Body of pancreas (tissue), 4 donors: Measurements from ENCODE around the gene SMIM24. TPM values are rescaled to one million over a fixed set of nuclear protein-coding genes. Genes with fewer than 3 reads are reported as not detected.

ENCODE experiments used
- ATAC-seq: fragments of 150-250 bp; one replicate; pipeline ENCODE4 v1.9.1; 2016
- DNase-seq, 4 donors: peaks; one replicate each; pipeline ENCODE4 v3.0.0-alpha.2; 2019
- H3K27ac ChIP-seq, 4 donors: fragments of 200-600 bp; sonication (generic); 1 replicate in 3 of 4; 2 replicates in 1 of 4; pipeline versions ENCODE4 v1.5.1 to v1.6.1; 2016 to 2019; ENCODE audit warnings: mild to moderate bottlenecking in 1 of 4, mixed read lengths in 1 of 4, moderate library complexity in 1 of 4
- H3K27me3 ChIP-seq, 2 donors: fragments of 200-600 bp; sonication (generic); one replicate each; pipeline ENCODE4 v1.6.0; 2016; ENCODE audit warnings: mild to moderate bottlenecking in 1 of 2
- H3K36me3 ChIP-seq, 2 donors: fragments of 200-600 bp; sonication (generic); replicated peaks in 1 of 2; 2 replicates each; pipeline ENCODE4 v1.5.1; 2016; ENCODE audit warnings: low read depth in 2 of 2; ENCODE audit not compliant: insufficient read depth in 1 of 2
- H3K4me1 ChIP-seq: fragments of 200-600 bp; sonication (generic); one replicate; pipeline ENCODE4 v1.6.0; 2016
- H3K4me3 ChIP-seq, 2 donors: fragments of 200-600 bp; sonication (generic); 1 replicate in 1 of 2; 2 replicates in 1 of 2; pipeline ENCODE4 v1.5.1; 2016 to 2019
- H3K9me3 ChIP-seq, 3 donors: fragments of 200-600 bp; sonication (generic); 1 replicate in 2 of 3; 2 replicates in 1 of 3; pipeline ENCODE4 v1.5.1; 2016
- POLR2A ChIP-seq, 3 donors: fragments of 450-650 bp; IDR thresholded peaks; one replicate each; pipeline ENCODE4 v1.6.1; 2016; ENCODE audit warnings: antibody characterized with exemption in 3 of 3, mild to moderate bottlenecking in 2 of 3
- WGBS, 2 donors: methylation state at CpG; one replicate each; pipeline ENCODE4 v1.1.5; 2017; 5-methylcytosine and 5-hydroxymethylcytosine counted together
- intact Hi-C: fragments of 100-400 bp; cut with DNase I; formaldehyde crosslinking; loops from one replicate; pipeline ENCODE4 v1.15.1; 2023
- total RNA-seq, 2 donors: library from RNA; depleted of rRNA; stranded (reverse); fragments of >200 nt; gene quantifications; one replicate each; pipeline ENCODE4 v1.1.0, GENCODE V29; 2016
- TF ChIP-seq, protein P1 (sequence below), 7 experiments: fragments of 450-650 bp in 4 of 7; fragments of 200-600 bp in 3 of 7; sonication (generic) in 3 of 7; IDR thresholded peaks; one replicate each; pipeline ENCODE4 v1.5.1; 2016 to 2019; ENCODE audit warnings: antibody characterized with exemption in 7 of 7

SMIM24 gene
- total RNA-seq, 2 donors from 2014 or later = 7.6 to 11.4 TPM

DNA sequence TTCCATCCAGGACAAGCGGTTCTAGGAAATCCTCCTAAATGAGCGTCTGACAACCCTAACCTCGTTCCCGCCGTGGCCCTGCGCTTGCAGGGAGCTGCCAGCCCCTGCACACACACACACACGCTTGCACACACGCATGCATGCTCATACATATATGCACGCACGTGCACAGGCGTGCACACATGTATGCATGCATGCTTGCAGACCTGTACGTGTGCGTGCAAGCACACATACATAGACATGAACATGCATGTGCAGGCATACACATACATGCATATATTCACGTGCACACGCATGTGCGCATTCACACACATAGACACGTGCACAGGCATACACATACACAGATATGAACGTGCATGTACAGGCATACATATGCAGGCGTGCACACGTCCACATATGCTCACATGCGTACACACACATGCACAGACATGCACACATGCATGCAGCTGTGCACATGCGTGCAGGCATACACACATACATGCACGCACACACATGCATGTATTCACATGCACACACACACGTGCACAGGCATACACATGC, 35.6 kb downstream of the SMIM24 start:
- Histone ChIP-seq H3K27ac (no peak overlapping the region), H3K9me3 (no peaks in the 10 kb centered on the region), H3K27me3 (no peaks in the 10 kb centered on the region), H3K4me3 (no peak overlapping the region), H3K36me3 (peaks cover 7 to 12% of the 10 kb centered on the region in 2 donors), H3K4me1 (no peaks in the 10 kb centered on the region)
- DNase-seq = no peak
- 85 to 89% methylated on average over 15 to 24 of the region's 24 CpGs for WGBS, 2 donors
- intact Hi-C loops = no loop called here
- TF ChIP-seq, protein P1, sequence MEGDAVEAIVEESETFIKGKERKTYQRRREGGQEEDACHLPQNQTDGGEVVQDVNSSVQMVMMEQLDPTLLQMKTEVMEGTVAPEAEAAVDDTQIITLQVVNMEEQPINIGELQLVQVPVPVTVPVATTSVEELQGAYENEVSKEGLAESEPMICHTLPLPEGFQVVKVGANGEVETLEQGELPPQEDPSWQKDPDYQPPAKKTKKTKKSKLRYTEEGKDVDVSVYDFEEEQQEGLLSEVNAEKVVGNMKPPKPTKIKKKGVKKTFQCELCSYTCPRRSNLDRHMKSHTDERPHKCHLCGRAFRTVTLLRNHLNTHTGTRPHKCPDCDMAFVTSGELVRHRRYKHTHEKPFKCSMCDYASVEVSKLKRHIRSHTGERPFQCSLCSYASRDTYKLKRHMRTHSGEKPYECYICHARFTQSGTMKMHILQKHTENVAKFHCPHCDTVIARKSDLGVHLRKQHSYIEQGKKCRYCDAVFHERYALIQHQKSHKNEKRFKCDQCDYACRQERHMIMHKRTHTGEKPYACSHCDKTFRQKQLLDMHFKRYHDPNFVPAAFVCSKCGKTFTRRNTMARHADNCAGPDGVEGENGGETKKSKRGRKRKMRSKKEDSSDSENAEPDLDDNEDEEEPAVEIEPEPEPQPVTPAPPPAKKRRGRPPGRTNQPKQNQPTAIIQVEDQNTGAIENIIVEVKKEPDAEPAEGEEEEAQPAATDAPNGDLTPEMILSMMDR (IDR thresholded peaks at IDR 0.05) = no peak
- TF ChIP-seq POLR2A (IDR thresholded peaks at IDR 0.05) = no peak
- ATAC-seq = no peak

DNA sequence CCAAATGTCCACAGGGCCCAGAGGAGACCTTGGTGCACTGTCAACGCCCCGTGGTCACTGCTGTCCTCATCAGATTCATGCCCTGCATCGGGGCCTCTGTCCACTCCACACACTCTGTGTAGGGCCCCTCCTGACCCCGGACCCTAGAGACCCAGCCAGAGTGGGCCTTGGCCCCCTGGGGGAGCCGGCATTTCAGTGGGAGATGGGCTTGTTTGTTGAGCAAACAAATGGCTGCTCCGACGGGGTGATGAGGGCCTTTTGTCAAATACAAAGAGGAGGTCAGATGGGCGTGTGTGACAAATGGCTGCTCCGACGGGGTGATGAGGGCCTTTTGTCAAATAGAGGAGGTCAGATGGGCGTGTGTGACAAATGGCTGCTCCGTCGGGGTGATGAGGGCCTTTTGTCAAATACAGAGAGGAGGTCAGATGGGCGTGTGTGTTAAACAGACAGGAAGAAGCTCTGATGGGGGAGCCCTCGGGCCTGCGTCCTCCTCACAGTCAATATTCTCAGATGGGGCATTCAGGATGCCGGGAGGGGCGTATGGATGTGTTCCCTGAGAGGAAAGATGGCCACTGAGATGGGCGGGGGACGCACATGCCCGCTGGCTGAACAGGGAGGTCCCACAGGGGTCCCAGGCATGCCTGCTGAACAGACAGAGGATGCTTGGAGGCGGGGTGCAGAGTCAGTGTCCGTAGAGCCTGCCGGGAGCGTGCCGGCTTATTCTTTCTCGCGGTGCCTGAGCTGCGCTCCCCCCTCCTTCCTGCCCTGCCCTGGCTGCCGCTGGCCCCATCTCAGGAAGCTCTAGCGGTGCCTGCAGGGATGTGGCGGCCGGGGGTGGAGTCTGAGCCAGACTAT, 36.3 kb downstream of the SMIM24 start:
- peak; percentile 24 for ATAC-seq

DNA sequence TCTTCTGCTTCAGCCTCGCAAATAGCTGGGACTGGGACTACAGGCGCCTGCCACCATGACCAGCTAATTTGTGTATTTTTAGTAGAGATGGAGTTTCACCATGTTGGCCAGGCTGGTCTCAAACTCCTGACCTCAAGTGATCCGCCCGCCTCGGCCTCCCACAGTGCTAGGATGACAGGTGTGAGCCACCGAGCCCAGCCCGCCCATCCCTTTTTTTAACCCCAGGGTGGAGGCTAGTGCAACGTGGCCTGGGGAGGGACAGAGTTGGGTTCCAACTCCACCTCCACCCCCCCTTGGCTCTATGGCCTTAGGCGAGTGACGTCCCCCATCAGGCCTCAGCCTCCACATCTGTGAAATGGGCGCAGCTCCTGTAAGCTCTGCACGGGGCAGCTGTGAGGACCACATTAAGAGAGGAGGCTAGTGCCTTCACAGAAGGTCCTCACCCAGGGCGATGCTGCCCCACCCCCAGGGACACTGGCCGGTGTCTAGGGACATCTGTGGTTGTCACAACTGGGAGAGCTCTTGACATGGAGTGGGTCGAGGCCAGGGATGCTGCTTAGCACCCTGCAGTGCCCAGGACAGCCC, 37.7 kb downstream of the SMIM24 start:
- Histone ChIP-seq H3K4me1 (no peaks in the 10 kb centered on the region), H3K27ac (no peak overlapping the region), H3K36me3 (peaks cover 7 to 14% of the 10 kb centered on the region in 2 donors), H3K4me3 (no peak overlapping the region), H3K27me3 (no peaks in the 10 kb centered on the region), H3K9me3 (no peaks in the 10 kb centered on the region)
- WGBS, 2 donors = 93 to 94% methylated on average over 9 to 15 of the region's 15 CpGs
- intact Hi-C loops = no loop called here
- ATAC-seq = no peak
- no peak for DNase-seq
- TF ChIP-seq, protein P1 (IDR thresholded peaks at IDR 0.05) = no peak
- TF ChIP-seq POLR2A (IDR thresholded peaks at IDR 0.05) = no peak

More for the DNA sequence above, 36.3 kb downstream of the SMIM24 start:
- Histone ChIP-seq H3K4me1 (no peaks in the 10 kb centered on the region), H3K36me3 (peaks cover 7 to 12% of the 10 kb centered on the region in 2 donors), H3K4me3 (no peak overlapping the region), H3K27me3 (no peaks in the 10 kb centered on the region), H3K9me3 (no peaks in the 10 kb centered on the region), H3K27ac (peak overlapping the region in 2 of 4 donors; percentile 20 to 39)
- TF ChIP-seq POLR2A (IDR thresholded peaks at IDR 0.05) = no peak
- TF ChIP-seq, protein P1 (IDR thresholded peaks at IDR 0.05) = no peak
- WGBS, 2 donors = 61 to 73% methylated on average over 14 to 33 of the region's 33 CpGs
- intact Hi-C loops = no loop called here
- DNase-seq = peak in 2 of 4 donors; percentile 48 to 50

DNA sequence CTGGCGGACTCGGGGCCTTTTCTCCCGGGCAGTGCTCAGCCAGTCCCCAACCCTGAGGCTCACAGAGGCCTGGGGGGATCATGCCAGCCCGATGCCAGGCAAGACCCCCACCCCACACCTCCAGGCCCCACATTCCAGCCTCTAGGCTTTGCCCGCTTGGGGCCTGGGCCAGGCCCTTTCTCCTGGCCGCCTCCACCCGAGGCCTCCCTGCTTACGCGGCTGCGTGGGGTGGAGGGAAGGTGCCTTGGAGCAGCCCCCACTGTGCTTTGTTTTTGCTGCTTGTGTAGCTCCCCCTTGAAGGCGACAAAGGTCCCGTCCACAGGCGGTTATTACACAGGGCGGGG, 38.4 kb downstream of the SMIM24 start:
- no peaks in the 10 kb centered on the region for H3K9me3 ChIP-seq
- WGBS, 2 donors = 81 to 85% methylated on average over 13 to 14 of the region's 14 CpGs
- no peak for DNase-seq
- intact Hi-C loops = no loop called here
- peaks cover 7 to 14% of the 10 kb centered on the region in 2 donors for H3K36me3 ChIP-seq
- no peak overlapping the region for H3K4me3 ChIP-seq
- peak overlapping the region in 1 of 4 donors; percentile 40 for H3K27ac ChIP-seq
- H3K4me1 ChIP-seq = no peaks in the 10 kb centered on the region
- ATAC-seq = no peak
- no peaks in the 10 kb centered on the region for H3K27me3 ChIP-seq
- TF ChIP-seq, protein P1 (IDR thresholded peaks at IDR 0.05) = no peak
- TF ChIP-seq POLR2A (IDR thresholded peaks at IDR 0.05) = no peak
